Sigmoid colon (tissue), 3 donors: Measurements from ENCODE around the gene ATXN1.

ENCODE experiments used
- POLR2A ChIP-seq, 2 donors: fragments of 450-650 bp; IDR thresholded peaks; one replicate each; pipeline ENCODE4 v1.6.1; 2016; ENCODE audit warnings: antibody characterized with exemption in 2 of 2, mild to moderate bottlenecking in 2 of 2, moderate library complexity in 2 of 2
- TF ChIP-seq, protein P1 (sequence below), 4 experiments: fragments of 450-650 bp in 3 of 4; fragments of 200-600 bp in 1 of 4; IDR thresholded peaks; one replicate each; pipeline ENCODE4 v1.5.1; 2016 to 2019; ENCODE audit warnings: antibody characterized with exemption in 4 of 4, mild to moderate bottlenecking in 3 of 4, moderate library complexity in 2 of 4

DNA sequence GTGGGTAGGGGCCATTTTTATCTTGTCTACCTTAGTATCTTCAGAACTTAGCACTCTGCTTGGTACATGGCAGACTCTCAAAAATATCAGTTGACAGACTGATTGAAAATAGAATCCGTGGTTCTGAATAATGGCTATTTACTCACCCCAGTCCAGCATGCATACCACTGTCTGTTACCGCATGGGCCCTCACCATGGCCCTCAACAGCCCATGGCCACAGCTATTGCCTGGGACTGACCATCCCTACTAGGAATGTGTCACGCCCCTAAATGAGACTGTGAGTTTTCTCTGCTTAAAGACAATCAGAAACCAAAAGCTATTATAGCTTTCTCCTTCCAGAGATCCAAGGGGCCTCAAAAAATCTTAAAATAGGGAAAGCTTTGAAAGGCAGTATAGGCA lies 207.7 kb downstream of the ATXN1 start:
- TF ChIP-seq POLR2A (IDR thresholded peaks at IDR 0.05), result no peak
- TF ChIP-seq, protein P1, sequence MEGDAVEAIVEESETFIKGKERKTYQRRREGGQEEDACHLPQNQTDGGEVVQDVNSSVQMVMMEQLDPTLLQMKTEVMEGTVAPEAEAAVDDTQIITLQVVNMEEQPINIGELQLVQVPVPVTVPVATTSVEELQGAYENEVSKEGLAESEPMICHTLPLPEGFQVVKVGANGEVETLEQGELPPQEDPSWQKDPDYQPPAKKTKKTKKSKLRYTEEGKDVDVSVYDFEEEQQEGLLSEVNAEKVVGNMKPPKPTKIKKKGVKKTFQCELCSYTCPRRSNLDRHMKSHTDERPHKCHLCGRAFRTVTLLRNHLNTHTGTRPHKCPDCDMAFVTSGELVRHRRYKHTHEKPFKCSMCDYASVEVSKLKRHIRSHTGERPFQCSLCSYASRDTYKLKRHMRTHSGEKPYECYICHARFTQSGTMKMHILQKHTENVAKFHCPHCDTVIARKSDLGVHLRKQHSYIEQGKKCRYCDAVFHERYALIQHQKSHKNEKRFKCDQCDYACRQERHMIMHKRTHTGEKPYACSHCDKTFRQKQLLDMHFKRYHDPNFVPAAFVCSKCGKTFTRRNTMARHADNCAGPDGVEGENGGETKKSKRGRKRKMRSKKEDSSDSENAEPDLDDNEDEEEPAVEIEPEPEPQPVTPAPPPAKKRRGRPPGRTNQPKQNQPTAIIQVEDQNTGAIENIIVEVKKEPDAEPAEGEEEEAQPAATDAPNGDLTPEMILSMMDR (IDR thresholded peaks at IDR 0.05), result no peak
